Activated CD4-positive, alpha-beta T cell treated with anti-CD3 and anti-CD28 coated beads, Interleukin-2, Interleukin-4, amounts not matched to agents 100 ng/mL and 50 ng/mL, durations not matched to agents 16 hours and 8 hours (primary cell): Measurements from ENCODE around the gene EID2.

Experiments used
- DNase-seq: peaks from one replicate; pipeline ENCODE4 v3.0.0-alpha.2; 2020; ENCODE audit warnings: low spot score

EID2 gene

DNA sequence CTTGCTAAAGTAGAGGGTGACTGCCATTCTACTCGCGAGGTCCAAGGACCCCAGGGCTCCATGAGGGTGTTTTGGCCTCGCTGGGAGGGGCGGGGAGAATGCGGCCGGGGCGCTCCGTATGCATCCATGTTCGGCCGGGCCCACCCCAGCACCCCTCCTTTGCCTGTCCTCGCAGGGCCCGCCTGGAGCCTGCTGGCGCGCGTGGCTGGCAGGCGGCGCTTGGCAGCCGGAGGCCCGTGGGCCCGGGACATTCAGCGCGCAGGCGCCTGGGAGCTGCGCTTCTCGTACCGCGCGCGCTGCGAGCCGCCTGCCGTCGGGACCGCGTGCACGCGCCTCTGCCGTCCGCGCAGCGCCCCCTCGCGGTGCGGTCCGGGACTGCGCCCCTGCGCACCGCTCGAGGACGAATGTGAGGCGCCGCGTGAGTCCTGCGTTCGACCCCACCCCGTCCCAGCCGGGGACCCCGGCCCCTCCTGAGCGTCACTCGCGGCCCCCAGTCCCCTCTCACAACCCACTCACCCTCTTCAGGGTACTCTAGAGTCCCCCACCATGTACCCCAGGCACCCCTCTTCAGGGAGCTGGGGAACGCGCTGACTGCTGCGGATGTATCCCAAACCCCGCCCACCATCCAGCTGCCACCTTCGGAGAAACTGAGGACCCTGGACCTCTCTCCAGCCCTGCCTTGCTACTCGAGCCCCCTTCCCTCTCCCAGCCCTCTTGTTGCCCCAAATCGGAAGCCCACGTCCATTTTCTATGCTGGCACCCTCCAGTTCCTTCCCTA is 37.1 kb downstream of the EID2 start:
- peak; percentile 72 for DNase-seq

DNA sequence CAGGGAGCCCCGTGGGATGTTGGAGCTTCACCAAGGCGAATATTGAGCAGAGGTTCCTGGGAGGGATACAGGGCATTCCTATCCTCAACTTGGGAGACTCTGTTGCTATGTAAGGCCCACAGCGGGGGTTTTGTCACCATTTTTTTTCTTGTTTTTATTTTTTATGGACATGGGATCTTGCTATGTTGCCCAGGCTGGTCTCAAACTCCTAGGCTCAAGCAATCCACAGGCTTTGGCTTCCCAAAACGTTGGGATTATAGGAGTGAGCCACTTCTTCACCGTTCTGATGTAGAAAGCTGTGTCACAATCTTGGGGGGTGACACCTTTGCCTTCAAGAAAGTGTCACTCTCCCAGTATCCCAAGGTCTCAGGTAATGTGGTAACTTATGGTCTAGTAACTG is 38.6 kb downstream of the EID2 start:
- no peak for DNase-seq

DNA sequence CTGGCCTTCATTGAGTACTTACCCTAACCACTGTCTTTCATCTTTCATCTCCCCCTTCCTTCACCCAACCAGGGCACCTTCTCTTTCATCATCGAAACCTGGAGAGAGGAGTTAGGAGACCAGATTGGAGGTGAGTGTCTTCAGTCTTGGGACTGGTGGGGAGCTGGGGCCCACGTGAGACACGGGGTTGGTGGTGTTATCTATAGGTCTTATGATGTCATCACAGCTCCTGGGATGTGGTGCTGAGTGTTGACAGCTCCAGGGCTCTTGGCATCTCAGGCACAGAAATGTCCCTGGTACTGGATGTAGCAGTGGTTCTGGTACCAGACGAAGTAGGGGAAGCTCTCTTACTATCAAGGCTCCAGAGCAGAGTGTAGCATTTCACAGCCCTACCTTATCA is 39.4 kb downstream of the EID2 start:
- DNase-seq = no peak

DNA sequence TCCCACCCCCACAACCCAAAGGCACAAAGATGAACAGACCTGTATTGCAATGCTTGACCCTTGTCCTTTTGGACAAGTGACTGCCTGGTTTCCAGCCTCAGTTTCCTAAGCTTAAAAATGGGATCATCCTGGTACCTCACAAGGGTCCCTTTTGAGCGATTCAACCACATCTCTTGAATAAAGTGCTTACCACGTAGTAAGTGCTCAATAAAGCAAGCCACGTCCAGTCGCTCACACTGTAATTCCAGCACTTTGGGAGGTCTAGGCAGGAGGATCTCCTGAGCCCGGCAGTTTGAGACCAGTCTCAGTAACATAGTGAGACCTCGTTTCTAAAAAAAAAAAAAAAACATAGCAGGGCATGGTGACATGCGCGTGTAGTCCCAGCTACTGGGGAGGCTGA is 40.0 kb downstream of the EID2 start:
- no peak for DNase-seq

DNA sequence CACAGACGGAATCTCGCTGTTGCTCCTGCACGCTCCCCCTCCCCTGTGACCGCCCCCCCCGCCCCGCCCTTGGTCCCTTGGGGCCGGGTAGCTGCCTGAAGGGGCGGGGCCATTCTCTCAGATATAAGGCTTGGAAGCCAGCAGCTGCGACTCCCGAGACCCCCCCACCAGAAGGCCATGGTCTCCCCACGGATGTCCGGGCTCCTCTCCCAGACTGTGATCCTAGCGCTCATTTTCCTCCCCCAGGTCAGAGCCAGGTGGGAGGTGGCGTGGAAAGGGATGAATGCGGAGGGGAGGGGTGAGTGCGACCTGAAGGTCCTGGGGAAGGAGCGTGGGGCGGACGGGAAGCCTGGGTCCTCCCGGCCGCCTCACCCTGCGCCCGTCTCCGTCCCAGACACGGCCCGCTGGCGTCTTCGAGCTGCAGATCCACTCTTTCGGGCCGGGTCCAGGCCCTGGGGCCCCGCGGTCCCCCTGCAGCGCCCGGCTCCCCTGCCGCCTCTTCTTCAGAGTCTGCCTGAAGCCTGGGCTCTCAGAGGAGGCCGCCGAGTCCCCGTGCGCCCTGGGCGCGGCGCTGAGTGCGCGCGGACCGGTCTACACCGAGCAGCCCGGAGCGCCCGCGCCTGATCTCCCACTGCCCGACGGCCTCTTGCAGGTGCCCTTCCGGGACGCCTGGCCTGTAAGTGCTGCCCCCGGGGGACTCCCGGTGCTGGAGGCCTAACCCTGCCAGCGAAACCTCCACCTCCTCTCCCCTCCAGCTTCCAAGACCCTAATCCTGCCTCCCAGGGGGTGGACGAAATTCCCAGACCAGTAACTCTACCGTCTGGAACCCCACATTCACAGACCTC is 40.9 kb downstream of the EID2 start, which contains the start of gene DLL3:
Gene DLL3, plus strand, starts transcription at position 150 of the 845 bp plus-strand sequence. Its CDS starts 28 bp downstream, at position 178.
- no peak for DNase-seq

DNA sequence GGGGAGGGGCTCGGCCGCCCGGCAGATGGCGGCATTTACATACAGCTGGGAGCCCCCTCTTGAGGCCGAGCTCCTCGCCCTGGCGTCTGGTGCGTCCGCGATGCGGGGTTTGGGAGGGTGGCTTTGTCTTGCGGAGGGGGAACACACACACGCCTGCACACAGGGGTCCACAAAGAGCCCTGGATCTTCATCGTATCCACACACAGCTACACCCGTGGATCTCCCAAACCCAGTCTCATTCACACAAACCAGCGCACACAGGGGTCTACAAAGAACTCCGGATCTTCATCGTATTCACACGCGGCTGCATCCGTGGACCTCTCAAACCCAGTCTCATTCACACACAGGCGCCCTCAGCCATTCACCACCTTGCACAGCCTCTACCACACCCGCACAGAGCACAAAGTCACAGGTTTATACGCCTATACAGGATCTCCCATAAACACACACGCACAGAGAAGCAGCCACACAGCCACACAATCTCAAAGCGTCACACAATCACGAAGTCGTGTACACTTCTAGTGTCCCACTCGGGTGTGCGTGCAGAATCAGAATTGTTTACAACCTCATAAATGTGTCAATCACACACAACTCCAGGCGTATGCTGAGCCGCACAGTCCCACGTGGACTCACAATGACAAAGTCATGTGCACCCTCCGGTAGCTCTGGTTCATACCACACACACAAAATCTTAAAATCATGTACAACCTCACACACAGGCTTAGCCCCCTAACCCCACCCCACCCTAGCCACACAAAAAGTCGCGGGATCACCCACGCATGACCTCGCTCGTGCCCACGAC is 41.8 kb downstream of the EID2 start:
- DNase-seq = no peak

DNA sequence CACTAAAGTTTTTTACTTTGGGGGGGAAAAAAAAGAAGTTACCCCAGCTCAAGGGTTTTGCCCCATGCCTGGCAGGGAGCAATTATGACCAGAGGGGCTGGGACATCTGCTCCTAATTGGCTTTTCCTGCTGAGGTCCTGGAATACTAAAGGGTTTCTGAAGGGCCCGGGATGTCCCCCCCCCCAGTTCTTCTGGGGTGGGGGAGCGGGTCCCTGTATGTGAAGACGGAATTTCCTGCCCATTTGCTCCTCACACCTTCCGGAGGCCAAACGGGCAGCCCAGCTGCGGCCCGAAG is 42.3 kb downstream of the EID2 start:
- DNase-seq = no peak

DNA sequence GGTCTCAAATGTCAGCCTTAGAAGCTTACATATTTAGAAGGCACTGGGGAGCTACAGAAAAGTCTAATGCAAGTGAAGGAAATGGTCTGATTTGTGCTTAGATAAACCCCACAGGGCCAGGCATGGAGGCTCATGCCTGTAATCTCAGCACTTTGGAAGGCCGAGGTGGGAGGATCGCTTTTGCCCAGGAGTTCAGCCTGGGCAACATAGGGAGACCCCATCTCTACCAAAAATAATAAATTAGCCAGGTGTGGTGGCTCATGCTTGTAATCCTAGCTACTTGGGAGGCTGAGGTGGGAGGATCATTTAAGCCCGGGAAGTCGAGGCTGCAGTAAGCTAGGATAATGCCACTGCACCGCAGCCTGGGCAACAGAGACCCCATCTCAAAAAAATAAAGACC is 43.9 kb downstream of the EID2 start:
- DNase-seq = no peak

DNA sequence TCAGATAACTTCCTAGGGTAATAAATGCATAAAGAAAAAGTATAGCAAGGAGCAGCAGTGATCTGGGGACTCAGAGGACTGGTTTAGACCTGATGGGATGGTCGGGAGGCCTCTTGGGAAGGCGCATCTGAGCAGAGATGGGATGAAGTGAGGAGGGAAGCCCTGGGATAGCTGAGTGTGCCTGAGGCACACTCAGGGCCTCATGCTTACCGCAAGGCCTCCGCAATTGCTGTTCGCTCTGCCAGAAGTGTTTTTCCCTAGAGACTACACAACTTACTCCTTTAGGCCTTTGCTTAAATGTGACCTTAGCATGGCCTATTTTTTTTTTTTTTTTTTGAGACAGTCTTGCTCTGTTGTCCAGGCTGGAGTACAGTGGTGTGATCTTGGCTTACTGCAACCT is 45.3 kb downstream of the EID2 start:
- DNase-seq = no peak

DNA sequence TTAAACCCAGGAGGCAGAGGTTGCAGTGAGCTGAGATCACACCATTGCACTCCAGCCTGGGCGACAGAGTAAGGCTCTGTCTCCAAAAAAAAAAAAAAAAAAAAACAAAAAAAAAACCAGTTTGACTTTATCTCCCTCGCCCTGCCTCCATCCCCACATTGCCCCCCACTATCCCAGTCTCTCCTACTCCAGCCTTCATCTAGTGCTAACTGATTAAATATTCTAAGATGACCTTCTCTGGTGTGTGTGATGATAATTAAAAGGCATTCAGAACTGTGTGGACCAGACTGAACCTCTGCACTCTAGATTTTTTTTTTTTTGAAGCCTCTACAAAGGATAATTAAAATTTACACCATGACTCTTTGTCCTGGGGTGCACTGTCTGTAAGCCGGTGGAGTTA is 47.2 kb downstream of the EID2 start:
- no peak for DNase-seq

DNA sequence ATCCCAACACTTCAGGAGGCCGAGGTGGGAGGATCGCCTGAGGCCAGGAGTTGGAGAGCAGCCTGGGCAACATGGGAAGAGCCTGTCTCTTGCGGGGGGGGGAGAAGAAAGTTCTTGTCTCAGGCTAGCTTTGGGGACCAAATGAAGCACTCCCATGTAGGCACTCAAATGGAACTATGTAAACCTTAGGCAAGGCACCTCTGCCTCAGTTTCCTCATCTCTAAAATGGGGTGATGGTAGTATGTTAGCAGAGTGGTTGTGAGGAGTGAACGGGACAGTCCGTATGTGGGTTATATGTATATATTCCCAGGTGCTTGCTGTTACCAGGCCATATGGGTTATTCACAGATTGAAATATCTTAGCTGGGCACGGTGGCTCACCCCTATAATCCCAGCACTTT is 47.7 kb downstream of the EID2 start:
- DNase-seq = no peak

DNA sequence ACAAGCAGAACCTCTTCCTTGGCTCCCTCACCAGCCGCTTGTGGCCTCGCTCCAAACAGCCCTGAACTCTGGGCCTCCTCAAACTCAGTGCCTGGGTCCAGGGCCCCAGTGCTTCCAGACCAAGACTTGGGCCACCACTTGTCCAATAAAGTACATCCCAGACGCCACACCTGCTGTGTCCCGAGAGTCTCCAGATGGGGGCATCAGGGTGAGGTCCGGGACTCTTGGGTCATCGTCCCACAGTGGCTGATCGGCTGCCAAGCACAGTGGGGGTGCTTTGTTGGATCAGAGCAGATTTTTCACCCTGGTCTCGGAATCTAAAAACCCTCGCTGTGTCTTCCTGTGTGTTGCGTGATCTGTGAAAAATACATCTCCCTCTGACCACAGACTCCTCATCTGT is 50.2 kb downstream of the EID2 start:
- DNase-seq = no peak
